ENCODE results near the gene ANKRD27. TPM values are rescaled to one million over a fixed set of nuclear protein-coding genes. Genes with fewer than 3 reads are reported as not detected.
"Not testable (repeated sequence)": the region's sequence is repeated elsewhere in the genome, so short reads cannot be mapped to it uniquely, and the experiment has no call there.

Gene ANKRD27
- total RNA-seq, 4 donors from 2014 or later: 33.2 to 48.0 (median 38.7) TPM

GRCh38 chr19:32603961-32604360 is 71.0 kb downstream of the ANKRD27 start:
- Histone ChIP-seq H3K9me3 (no peaks in the 10 kb centered on the region), H3K27ac (no peak overlapping the region), H3K27me3 (no peaks in the 10 kb centered on the region), H3K4me1 (no peaks in the 10 kb centered on the region), H3K4me3 (no peak overlapping the region), H3K36me3 (peaks cover 0 to 81% (median 0%) of the 10 kb centered on the region in 3 donors)
- TF ChIP-seq CTCF (IDR thresholded peaks at IDR 0.05) (no peak), POLR2A (IDR thresholded peaks at IDR 0.05) (no peak)
- DNase-seq: no peak

- peaks cover 0 to 95% (median 0%) of the 10 kb centered on the region in 3 donors for H3K36me3 ChIP-seq
- no peaks in the 10 kb centered on the region for H3K27me3 ChIP-seq
- H3K4me1 ChIP-seq: no peaks in the 10 kb centered on the region
- TF ChIP-seq POLR2A (IDR thresholded peaks at IDR 0.05) (no peak), CTCF (IDR thresholded peaks at IDR 0.05) (peak; percentile 77 to 88 (median 85))
- peak in 1 of 3 donors; percentile 58 for DNase-seq
- no peak overlapping the region for H3K4me3 ChIP-seq
- H3K9me3 ChIP-seq: no peaks in the 10 kb centered on the region
- no peak overlapping the region for H3K27ac ChIP-seq
These were observed 75.2 kb downstream of the ANKRD27 start for GRCh38 chr19:32599736-32600157.

GRCh38 chr19:32599258-32599657 is 75.7 kb downstream of the ANKRD27 start:
- no peak overlapping the region for H3K4me3 ChIP-seq
- H3K27me3 ChIP-seq: no peaks in the 10 kb centered on the region
- no peaks in the 10 kb centered on the region for H3K4me1 ChIP-seq
- DNase-seq: no peak
- no peak for TF ChIP-seq POLR2A (IDR thresholded peaks at IDR 0.05)
- peaks cover 0 to 95% (median 0%) of the 10 kb centered on the region in 3 donors for H3K36me3 ChIP-seq
- H3K27ac ChIP-seq: no peak overlapping the region
- H3K9me3 ChIP-seq: no peaks in the 10 kb centered on the region

- Histone ChIP-seq H3K4me1 (no peaks in the 10 kb centered on the region), H3K36me3 (peaks cover 0 to 94% (median 0%) of the 10 kb centered on the region in 3 donors), H3K4me3 (no peak overlapping the region), H3K9me3 (no peaks in the 10 kb centered on the region), H3K27me3 (no peaks in the 10 kb centered on the region), H3K27ac (no peak overlapping the region)
- DNase-seq: no peak
- TF ChIP-seq POLR2A (IDR thresholded peaks at IDR 0.05) (no peak), CTCF (IDR thresholded peaks at IDR 0.05) (no peak)
These were observed 77.0 kb downstream of the ANKRD27 start for GRCh38 chr19:32598022-32598421.

GRCh38 chr19:32595491-32595890 is 79.5 kb downstream of the ANKRD27 start:
- H3K36me3 ChIP-seq: peaks cover 0 to 77% (median 0%) of the 10 kb centered on the region in 3 donors
- H3K9me3 ChIP-seq: no peaks in the 10 kb centered on the region
- H3K4me1 ChIP-seq: no peaks in the 10 kb centered on the region
- no peak for DNase-seq
- H3K27ac ChIP-seq: no peak overlapping the region
- H3K27me3 ChIP-seq: no peaks in the 10 kb centered on the region
- TF ChIP-seq POLR2A (IDR thresholded peaks at IDR 0.05): no peak
- TF ChIP-seq CTCF (IDR thresholded peaks at IDR 0.05): no peak
- no peak overlapping the region for H3K4me3 ChIP-seq

- TF ChIP-seq CTCF (IDR thresholded peaks at IDR 0.05) (no peak), POLR2A (IDR thresholded peaks at IDR 0.05) (no peak)
- Histone ChIP-seq H3K27me3 (no peaks in the 10 kb centered on the region), H3K4me1 (no peaks in the 10 kb centered on the region), H3K36me3 (peaks cover 0 to 64% (median 0%) of the 10 kb centered on the region in 3 donors), H3K9me3 (no peaks in the 10 kb centered on the region), H3K4me3 (no peak overlapping the region), H3K27ac (no peak overlapping the region)
- no peak for DNase-seq
These were observed 81.0 kb downstream of the ANKRD27 start for GRCh38 chr19:32594021-32594420.

GRCh38 chr19:32587747-32588504 is 87.1 kb downstream of the ANKRD27 start:
- not testable (repeated sequence) for H3K27me3 ChIP-seq, H3K4me3 ChIP-seq, DNase-seq, H3K9me3 ChIP-seq, H3K4me1 ChIP-seq, H3K27ac ChIP-seq
- H3K36me3 ChIP-seq: peaks cover 0 to 29% (median 0%) of the 10 kb centered on the region in 3 donors

All from Peyer's patch (tissue), 4 donors.